IMR-90 (cell line): ENCODE results near the gene CREBZF. TPM values are rescaled to one million over a fixed set of nuclear protein-coding genes. Genes with fewer than 3 reads are reported as not detected.

Experiments
- polyA plus RNA-seq, 3 experiments: library from polyadenylated mRNA; depleted of rRNA; stranded (reverse); fragments of >200 nt; gene quantifications; 2 replicates each; pipeline ENCODE4 v1.2.3, GENCODE V29; 2012; ENCODE audit warnings: low replicate concordance in 1 of 3
- total RNA-seq: library from RNA; depleted of rRNA; stranded (reverse); fragments of >200 nt; gene quantifications from 2 replicates; pipeline ENCODE4 v1.2.3, GENCODE V29; 2012
- TF ChIP-seq, protein P1 (sequence below): conservative IDR thresholded peaks from 2 replicates; pipeline ENCODE4 v1.5.1; 2012; ENCODE audit warnings: mild to moderate bottlenecking, low read depth, low read length, improper control_type of control experiment
- TF ChIP-seq, protein P2 (sequence below): fragments of 150-350 bp; IDR thresholded peaks from 2 replicates; pipeline ENCODE4 v1.6.1; 2016; ENCODE audit warnings: low read depth, mild to moderate bottlenecking, low read length, moderate library complexity, borderline replicate concordance

Gene CREBZF
- total and polyA plus RNA-seq, 2 of the 4 experiments (the other 2 are of a cell fraction): 12.5 to 17.7 TPM

DNA sequence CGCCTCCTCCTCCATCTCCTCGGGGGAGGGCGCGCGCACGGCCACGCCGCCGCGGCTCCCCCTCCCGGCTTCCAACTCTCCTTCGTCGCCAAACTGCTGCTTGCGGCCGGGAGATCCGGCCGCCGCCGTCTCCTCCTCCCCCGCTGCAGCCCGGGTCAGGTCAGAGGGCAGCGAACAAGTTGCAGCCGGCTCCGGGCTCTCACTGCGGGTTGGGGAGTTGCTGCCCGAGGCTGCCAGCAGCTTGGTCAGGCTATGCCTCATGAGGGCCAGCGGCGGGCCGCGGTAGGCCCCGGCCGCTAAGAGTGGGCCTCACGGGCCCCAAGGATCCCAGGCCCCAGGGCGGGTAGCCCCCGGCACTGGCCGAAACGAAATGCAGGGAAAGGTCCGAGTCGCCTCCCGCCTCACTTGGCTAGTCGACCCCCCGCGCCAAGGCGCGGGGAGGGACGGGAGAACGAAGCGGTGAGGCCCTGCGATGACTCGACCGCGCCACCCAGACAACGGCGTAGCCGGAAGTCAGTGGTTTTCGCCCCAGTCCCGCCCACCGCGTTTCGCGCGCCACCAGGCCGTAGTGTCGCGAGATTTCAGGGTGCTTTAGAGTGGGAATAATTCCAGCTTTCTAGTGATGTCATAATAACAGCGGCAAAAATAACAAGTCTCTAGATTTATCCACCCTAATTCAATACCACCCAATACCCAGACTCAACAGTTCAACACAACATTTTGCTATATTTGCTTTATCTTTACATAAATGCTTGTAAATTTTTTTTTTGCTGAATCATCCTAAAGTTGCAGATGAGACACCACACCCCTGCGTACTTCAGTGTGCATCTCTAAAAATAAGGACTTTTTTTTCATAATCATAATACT is at the start of gene CREBZF (continued):
- TF ChIP-seq, protein P1, sequence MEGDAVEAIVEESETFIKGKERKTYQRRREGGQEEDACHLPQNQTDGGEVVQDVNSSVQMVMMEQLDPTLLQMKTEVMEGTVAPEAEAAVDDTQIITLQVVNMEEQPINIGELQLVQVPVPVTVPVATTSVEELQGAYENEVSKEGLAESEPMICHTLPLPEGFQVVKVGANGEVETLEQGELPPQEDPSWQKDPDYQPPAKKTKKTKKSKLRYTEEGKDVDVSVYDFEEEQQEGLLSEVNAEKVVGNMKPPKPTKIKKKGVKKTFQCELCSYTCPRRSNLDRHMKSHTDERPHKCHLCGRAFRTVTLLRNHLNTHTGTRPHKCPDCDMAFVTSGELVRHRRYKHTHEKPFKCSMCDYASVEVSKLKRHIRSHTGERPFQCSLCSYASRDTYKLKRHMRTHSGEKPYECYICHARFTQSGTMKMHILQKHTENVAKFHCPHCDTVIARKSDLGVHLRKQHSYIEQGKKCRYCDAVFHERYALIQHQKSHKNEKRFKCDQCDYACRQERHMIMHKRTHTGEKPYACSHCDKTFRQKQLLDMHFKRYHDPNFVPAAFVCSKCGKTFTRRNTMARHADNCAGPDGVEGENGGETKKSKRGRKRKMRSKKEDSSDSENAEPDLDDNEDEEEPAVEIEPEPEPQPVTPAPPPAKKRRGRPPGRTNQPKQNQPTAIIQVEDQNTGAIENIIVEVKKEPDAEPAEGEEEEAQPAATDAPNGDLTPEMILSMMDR: no peak
- TF ChIP-seq, protein P2, sequence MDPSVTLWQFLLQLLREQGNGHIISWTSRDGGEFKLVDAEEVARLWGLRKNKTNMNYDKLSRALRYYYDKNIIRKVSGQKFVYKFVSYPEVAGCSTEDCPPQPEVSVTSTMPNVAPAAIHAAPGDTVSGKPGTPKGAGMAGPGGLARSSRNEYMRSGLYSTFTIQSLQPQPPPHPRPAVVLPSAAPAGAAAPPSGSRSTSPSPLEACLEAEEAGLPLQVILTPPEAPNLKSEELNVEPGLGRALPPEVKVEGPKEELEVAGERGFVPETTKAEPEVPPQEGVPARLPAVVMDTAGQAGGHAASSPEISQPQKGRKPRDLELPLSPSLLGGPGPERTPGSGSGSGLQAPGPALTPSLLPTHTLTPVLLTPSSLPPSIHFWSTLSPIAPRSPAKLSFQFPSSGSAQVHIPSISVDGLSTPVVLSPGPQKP: no peak
